CD4-positive, alpha-beta T cell treated with Interleukin-15 for 1 hour (primary cell): ENCODE measurements around the gene TSSK1B.

Experiments
- DNase-seq: peaks from one replicate; pipeline ENCODE4 v3.0.0-alpha.2; 2020

The TSSK1B gene

DNA sequence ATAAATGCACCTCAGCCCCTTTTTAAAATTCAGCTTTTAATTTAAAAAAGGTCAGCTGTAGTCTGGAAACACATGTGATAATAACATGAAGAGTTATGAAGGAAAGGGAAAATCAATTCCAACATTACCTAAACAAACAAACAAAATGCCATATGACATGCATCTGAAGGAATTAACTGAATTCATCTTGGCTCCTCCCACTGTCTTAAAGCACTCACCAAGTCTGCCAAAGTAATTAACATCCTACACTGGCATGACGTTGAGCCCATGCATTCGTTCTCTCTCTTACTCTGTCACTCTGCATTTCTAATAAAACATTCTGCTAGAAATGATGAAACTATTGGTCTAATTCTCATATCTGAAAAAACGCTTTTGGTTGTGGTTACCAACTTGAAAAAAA lies 37.7 kb downstream of the TSSK1B start:
- no peak for DNase-seq

DNA sequence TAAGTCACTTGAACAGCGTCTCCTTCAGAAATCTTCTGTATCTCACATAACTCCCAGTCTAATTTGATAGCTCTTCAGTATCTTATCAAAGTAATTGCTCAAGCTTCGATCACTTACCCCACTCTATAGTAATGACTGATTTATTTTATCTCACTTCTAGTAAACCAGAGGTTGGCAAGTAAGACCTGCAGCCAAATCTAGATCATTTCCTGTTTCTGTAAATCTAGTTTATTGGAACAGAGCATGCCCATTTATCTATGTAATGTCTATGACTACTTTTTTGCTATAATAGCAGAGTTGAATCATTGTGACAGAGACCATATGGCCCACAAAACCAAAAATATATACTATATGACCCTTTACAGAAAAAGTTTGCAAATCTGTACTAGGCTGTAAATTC lies 40.1 kb downstream of the TSSK1B start:
- no peak for DNase-seq

DNA sequence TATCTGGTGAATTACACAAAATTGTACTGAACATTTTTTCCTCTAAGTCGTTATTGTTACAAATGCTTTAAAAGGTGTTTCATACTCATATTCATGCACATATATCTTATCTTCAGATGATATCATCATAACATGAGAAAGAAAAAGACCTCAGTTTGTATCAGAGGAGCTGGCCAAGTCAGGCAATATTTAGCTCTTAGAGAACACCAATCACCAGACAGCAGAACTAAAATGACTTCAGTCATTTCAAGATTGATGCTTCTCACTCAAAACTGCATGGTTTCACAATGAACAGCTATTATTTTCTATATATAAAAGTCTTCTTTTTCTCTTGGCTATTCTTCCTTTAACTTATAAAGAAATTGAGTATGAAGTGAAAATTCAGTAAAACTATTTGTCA lies 44.6 kb downstream of the TSSK1B start:
- DNase-seq, result no peak

DNA sequence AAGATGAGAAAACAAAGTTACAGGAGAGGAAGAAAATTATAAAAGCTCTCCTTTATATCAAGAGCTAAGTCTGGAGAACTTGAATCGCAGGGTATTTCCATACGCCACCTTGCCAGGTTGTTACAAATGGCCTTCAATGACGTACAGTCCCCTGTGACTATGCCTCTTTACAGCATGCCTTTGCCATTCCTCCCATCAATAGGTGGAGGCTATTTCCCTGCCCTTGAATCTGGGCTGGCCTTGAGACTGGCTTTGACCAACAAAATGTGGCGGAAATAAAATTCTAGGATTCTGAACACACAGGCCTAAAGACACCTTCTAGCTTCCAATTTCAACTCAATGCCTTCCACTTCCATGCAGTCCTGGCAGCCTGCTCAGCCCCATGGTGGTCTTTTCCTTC lies 45.7 kb downstream of the TSSK1B start:
- no peak for DNase-seq

- DNase-seq, result no peak
Observed at GRCh38 chr5:113387844-113388243, 46.9 kb downstream of the TSSK1B start.

GRCh38 chr5:113384782-113385285 lies 50.0 kb downstream of the TSSK1B start:
- no peak for DNase-seq

DNA sequence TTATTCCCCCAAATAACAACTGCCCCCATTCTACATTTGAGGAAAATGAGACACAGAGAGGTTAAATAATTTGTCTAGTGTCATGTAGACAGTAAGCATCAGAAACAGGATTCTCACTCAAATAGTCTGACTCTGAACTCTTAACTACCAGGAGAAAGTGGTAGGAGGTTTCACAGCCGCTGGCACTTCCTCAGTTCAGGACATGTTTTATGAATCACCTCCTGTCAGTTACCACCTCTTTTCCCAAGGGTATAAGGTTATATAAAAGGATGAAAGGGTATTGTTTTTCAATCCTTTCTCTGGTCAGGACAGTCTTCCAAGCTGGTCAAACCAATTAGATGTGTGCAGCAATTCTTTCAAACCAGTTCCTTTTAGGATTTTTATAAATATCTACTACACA lies 52.1 kb downstream of the TSSK1B start:
- no peak for DNase-seq
